BLaER1 (cell line): ENCODE data around the gene USP54.

ENCODE experiments used
- H3K27ac ChIP-seq: shearing (Covaris generic); formaldehyde crosslinking; 2 replicates; pipeline ENCODE4 v1.8.1; 2022
- H3K27me3 ChIP-seq: shearing (Covaris generic); formaldehyde crosslinking; 2 replicates; pipeline ENCODE4 v1.8.1; 2022
- H3K36me3 ChIP-seq: shearing (Covaris generic); formaldehyde crosslinking; 2 replicates; pipeline ENCODE4 v1.8.1; 2022
- H3K4me1 ChIP-seq: shearing (Covaris generic); formaldehyde crosslinking; 2 replicates; pipeline ENCODE4 v1.8.1; 2022
- H3K4me2 ChIP-seq: shearing (Covaris generic); formaldehyde crosslinking; 2 replicates; pipeline ENCODE4 v1.8.1; 2022
- H3K4me3 ChIP-seq: shearing (Covaris generic); formaldehyde crosslinking; 2 replicates; pipeline ENCODE4 v1.8.1; 2022
- H3K9ac ChIP-seq: shearing (Covaris generic); formaldehyde crosslinking; 2 replicates; pipeline ENCODE4 v1.8.1; 2022
- H3K9me3 ChIP-seq: shearing (Covaris generic); formaldehyde crosslinking; 2 replicates; pipeline ENCODE4 v1.8.1; 2022
- H4K20me1 ChIP-seq: shearing (Covaris generic); formaldehyde crosslinking; 2 replicates; pipeline ENCODE4 v1.8.1; 2022
- Cebpa-rat ChIP-seq: shearing (Covaris generic); IDR thresholded peaks from 2 replicates; pipeline ENCODE4 v1.8.1; 2022

The USP54 gene

GRCh38 chr10:73449113-73449512, 142.0 kb downstream of the USP54 start:
- H3K4me3 ChIP-seq = no peak overlapping the region
- H4K20me1 ChIP-seq = no peaks in the 10 kb centered on the region
- no peak overlapping the region for H3K4me2 ChIP-seq
- H3K4me1 ChIP-seq = peaks cover 15% of the 10 kb centered on the region
- no peaks in the 10 kb centered on the region for H3K9me3 ChIP-seq
- no peaks in the 10 kb centered on the region for H3K27me3 ChIP-seq
- TF ChIP-seq Cebpa-rat = no peak
- peaks cover 36% of the 10 kb centered on the region for H3K36me3 ChIP-seq
- no peak overlapping the region for H3K9ac ChIP-seq
- no peak overlapping the region for H3K27ac ChIP-seq

GRCh38 chr10:73448384-73448783, 142.8 kb downstream of the USP54 start:
- no peak overlapping the region for H3K4me3 ChIP-seq
- no peaks in the 10 kb centered on the region for H3K27me3 ChIP-seq
- H3K9me3 ChIP-seq = no peaks in the 10 kb centered on the region
- H3K36me3 ChIP-seq = peaks cover 35% of the 10 kb centered on the region
- no peak overlapping the region for H3K27ac ChIP-seq
- H4K20me1 ChIP-seq = no peaks in the 10 kb centered on the region
- H3K9ac ChIP-seq = no peak overlapping the region
- H3K4me2 ChIP-seq = no peak overlapping the region
- TF ChIP-seq Cebpa-rat = no peak
- H3K4me1 ChIP-seq = peaks cover 22% of the 10 kb centered on the region
